B cell (primary cell): Measurements from ENCODE around the gene TTLL8.

ENCODE experiments used
- CTCF ChIP-seq: fragments of 200-600 bp; IDR thresholded peaks from one replicate; pipeline ENCODE4 v1.8.0; 2022; ENCODE audit warnings: antibody characterized with exemption, mild to moderate bottlenecking
- EZH2 ChIP-seq: IDR thresholded peaks from 2 replicates; pipeline ENCODE4 v1.6.1; 2012; ENCODE audit warnings: borderline replicate concordance, low read depth, mild to moderate bottlenecking, moderate library complexity, low read length; ENCODE audit not compliant: insufficient read depth, poor library complexity, severe bottlenecking

GRCh38 chr22:50060441-50061140 is 2.5 kb upstream of the TTLL8 start:
- no peak for TF ChIP-seq EZH2
- no peak for TF ChIP-seq CTCF
